ENCODE measurements around the gene ZNF432. TPM values are rescaled to one million over a fixed set of nuclear protein-coding genes. Genes with fewer than 3 reads are reported as not detected.
"Not testable (repeated sequence)": the region's sequence is repeated elsewhere in the genome, so short reads cannot be mapped to it uniquely, and the experiment has no call there.

Gene ZNF432
- total RNA-seq, 3 donors from 2014 or later (not counting 1 experiment from before 2014, with no cell fraction given) = 19.7 to 33.7 (median 32.4) TPM

DNA sequence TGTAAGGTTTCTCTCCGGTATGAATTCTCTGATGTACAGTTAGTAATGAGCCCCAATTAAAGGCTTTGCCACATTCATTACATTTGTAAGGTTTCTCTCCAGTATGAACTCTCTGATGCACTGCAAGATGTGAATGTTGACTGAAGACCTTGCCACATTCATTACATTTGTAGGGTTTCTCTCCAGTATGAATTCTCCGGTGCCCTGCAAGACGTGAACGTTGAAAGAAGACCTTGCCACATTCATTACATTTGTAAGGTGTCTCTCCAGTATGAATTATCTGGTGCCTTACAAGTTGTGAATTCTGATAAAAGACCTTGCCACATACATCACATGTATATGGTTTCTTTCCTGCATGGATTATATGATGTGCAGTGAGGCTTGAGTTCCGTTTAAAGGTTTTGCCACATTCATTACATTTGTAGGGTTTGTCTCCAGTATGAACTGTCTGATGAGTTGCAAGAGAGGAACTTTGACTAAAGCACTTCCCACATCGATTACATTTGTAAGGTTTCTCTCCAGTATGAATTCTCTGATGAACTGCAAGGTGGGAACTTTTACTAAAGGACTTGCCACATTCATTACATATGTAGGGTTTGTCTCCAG lies 17.7 kb upstream of the ZNF432 start:
- H3K36me3 Mint-ChIP-seq = peaks cover 60% of the 10 kb centered on the region
- Histone ChIP-seq H3K9me3 (ENCODE audit: control insufficient read depth, insufficient read depth, low read length) (peaks cover 73% of the 10 kb centered on the region), H3K27ac (ENCODE audit: low read length) (no peak overlapping the region), H3K36me3 (ENCODE audit: control insufficient read depth, insufficient read depth, low read length) (peaks cover 48% of the 10 kb centered on the region), H3K27me3 (ENCODE audit: control insufficient read depth, insufficient read depth, low read length) (no peaks in the 10 kb centered on the region), H3K4me1 (ENCODE audit: control insufficient read depth, insufficient read depth, low read length) (no peaks in the 10 kb centered on the region), H3K4me3 (ENCODE audit: low read length) (no peak overlapping the region)
- TF ChIP-seq, protein P1, sequence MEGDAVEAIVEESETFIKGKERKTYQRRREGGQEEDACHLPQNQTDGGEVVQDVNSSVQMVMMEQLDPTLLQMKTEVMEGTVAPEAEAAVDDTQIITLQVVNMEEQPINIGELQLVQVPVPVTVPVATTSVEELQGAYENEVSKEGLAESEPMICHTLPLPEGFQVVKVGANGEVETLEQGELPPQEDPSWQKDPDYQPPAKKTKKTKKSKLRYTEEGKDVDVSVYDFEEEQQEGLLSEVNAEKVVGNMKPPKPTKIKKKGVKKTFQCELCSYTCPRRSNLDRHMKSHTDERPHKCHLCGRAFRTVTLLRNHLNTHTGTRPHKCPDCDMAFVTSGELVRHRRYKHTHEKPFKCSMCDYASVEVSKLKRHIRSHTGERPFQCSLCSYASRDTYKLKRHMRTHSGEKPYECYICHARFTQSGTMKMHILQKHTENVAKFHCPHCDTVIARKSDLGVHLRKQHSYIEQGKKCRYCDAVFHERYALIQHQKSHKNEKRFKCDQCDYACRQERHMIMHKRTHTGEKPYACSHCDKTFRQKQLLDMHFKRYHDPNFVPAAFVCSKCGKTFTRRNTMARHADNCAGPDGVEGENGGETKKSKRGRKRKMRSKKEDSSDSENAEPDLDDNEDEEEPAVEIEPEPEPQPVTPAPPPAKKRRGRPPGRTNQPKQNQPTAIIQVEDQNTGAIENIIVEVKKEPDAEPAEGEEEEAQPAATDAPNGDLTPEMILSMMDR (IDR thresholded peaks at IDR 0.05) = no peak
- H3K4me3 Mint-ChIP-seq = no peak overlapping the region
- H3K9me3 Mint-ChIP-seq = peaks cover 15 to 38% of the 10 kb centered on the region in 2 donors
- H3K27me3 Mint-ChIP-seq (ENCODE audit: low read depth in 2 of 2) = no peaks in the 10 kb centered on the region
- ATAC-seq = no peak
- intact Hi-C loops (cut with micrococcal nuclease) = no loop called here
- WGBS (ENCODE audit: insufficient coverage) = 95% methylated on average over 4 of the region's 6 CpGs
- no peak overlapping the region for H3K27ac Mint-ChIP-seq
- DNase-seq = no peak
- H3K4me1 Mint-ChIP-seq = peaks cover 5% of the 10 kb centered on the region in 2 donors

DNA sequence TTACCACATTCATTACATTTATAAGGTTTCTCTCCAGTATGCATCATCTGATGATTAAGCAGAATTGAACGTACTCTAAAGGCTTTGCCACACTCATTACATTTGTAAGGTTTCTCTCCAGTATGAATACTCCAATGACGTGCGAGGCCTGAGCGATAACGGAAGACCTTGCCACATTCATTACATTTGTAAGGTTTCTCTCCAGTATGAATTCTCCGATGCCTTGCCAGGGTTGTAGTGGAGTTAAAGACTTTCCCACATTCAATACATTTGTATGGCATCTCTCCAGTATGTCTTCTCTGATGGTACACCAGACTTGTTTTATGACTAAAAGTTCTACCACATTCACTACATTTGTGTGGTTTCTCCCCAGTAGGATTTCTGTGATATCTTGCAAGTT lies 16.8 kb upstream of the ZNF432 start:
- Mint-ChIP-seq H3K27me3 (ENCODE audit: low read depth in 2 of 2) (no peaks in the 10 kb centered on the region), H3K36me3 (peaks cover 55% of the 10 kb centered on the region), H3K27ac (no peak overlapping the region), H3K9me3 (peaks cover 9 to 32% of the 10 kb centered on the region in 2 donors), H3K4me1 (peaks cover 5% of the 10 kb centered on the region in 2 donors), H3K4me3 (no peak overlapping the region)
- Histone ChIP-seq H3K36me3 (ENCODE audit: control insufficient read depth, insufficient read depth, low read length) (peaks cover 38% of the 10 kb centered on the region), H3K9me3 (ENCODE audit: control insufficient read depth, insufficient read depth, low read length) (peaks cover 77% of the 10 kb centered on the region), H3K4me1 (ENCODE audit: control insufficient read depth, insufficient read depth, low read length) (no peaks in the 10 kb centered on the region), H3K27me3 (ENCODE audit: control insufficient read depth, insufficient read depth, low read length) (no peaks in the 10 kb centered on the region), H3K27ac (ENCODE audit: low read length) (no peak overlapping the region), H3K4me3 (ENCODE audit: low read length) (no peak overlapping the region)
- ATAC-seq (no peak), DNase-seq (no peak)
- intact Hi-C loops (cut with micrococcal nuclease) = no loop called here
- TF ChIP-seq, protein P1 (IDR thresholded peaks at IDR 0.05) = no peak
- 100% methylated on average over 6 of the region's 6 CpGs for WGBS (ENCODE audit: insufficient coverage)

DNA sequence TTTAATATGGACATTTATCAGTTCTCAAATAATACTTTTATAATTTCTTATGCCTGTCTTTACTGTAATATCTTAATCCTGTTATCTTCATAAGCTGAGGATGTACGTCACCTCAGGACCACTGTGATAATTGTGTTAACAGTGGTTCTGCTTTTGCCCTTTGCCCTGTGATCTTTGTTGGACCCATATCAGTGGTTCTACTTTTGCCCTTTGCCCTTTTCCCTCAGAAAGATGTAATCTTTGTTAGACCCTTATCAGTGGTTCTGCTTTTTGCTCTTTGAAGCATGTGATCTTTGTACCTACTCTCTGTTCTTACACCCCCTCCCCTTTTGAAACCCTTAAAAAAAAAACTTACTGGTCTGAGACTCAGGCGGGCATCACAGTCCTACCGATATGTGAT lies 7.8 kb upstream of the ZNF432 start:
- not testable (repeated sequence) for DNase-seq

DNA sequence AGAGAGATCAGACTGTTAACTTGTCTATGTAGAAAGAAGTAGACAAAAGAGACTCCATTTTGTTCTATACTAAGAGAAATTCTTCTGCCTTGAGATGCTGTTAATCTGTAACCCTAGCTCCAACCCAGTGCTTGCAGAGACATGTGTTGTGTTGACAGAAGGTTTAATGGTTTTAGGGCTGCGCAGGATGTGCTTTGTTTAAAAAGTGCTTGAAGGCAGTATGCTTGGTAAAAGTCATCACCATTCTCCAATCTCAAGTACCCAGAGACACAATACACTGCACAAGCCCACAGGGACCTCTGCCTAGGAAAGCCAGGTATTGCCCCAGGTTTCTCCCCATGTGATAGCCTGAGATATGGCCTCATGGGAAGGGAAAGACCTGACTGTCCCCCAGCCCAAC lies 3.1 kb upstream of the ZNF432 start:
- not testable (repeated sequence) for H3K9me3 ChIP-seq (ENCODE audit: control insufficient read depth, insufficient read depth, low read length); H3K27ac Mint-ChIP-seq
- H3K36me3 Mint-ChIP-seq = peaks cover 43% of the 10 kb centered on the region

More for the DNA sequence above, 7.8 kb upstream of the ZNF432 start:
- H3K27ac Mint-ChIP-seq; H3K4me1 ChIP-seq (ENCODE audit: control insufficient read depth, insufficient read depth, low read length); H3K4me1 Mint-ChIP-seq; intact Hi-C loops (cut with micrococcal nuclease); H3K27ac ChIP-seq (ENCODE audit: low read length); H3K36me3 ChIP-seq (ENCODE audit: control insufficient read depth, insufficient read depth, low read length); H3K27me3 ChIP-seq (ENCODE audit: control insufficient read depth, insufficient read depth, low read length); H3K27me3 Mint-ChIP-seq (ENCODE audit: low read depth in 2 of 2); H3K4me3 ChIP-seq (ENCODE audit: low read length); H3K4me3 Mint-ChIP-seq; ATAC-seq: not testable (repeated sequence)
- Mint-ChIP-seq H3K36me3 (peaks cover 57% of the 10 kb centered on the region), H3K9me3 (peaks cover 16 to 35% of the 10 kb centered on the region in 2 donors)
- peaks cover 42% of the 10 kb centered on the region for H3K9me3 ChIP-seq (ENCODE audit: control insufficient read depth, insufficient read depth, low read length)
- 96% methylated on average over 3 of the region's 3 CpGs for WGBS (ENCODE audit: insufficient coverage)

More for the DNA sequence above, 3.1 kb upstream of the ZNF432 start:
- intact Hi-C loops (cut with micrococcal nuclease); H3K4me1 ChIP-seq (ENCODE audit: control insufficient read depth, insufficient read depth, low read length); ATAC-seq; H3K4me3 Mint-ChIP-seq; H3K36me3 ChIP-seq (ENCODE audit: control insufficient read depth, insufficient read depth, low read length); H3K27me3 ChIP-seq (ENCODE audit: control insufficient read depth, insufficient read depth, low read length); H3K27me3 Mint-ChIP-seq (ENCODE audit: low read depth in 2 of 2); DNase-seq; H3K4me3 ChIP-seq (ENCODE audit: low read length); H3K27ac ChIP-seq (ENCODE audit: low read length): not testable (repeated sequence)
- H3K4me1 Mint-ChIP-seq = peaks cover 26 to 31% of the 10 kb centered on the region in 2 donors
- WGBS (ENCODE audit: insufficient coverage) = no CpG with 5 or more reads among the region's 1 CpG
- peaks cover 13 to 25% of the 10 kb centered on the region in 2 donors for H3K9me3 Mint-ChIP-seq
